A549 (cell line): ENCODE measurements around the gene CASP7.

ENCODE experiments used
- CTCF ChIP-seq: fragments of >200 bp; sonication (Bioruptor Twin); formaldehyde crosslinking; IDR thresholded peaks from 3 replicates; pipeline ENCODE4 v1.5.1; 2016
- EP300 ChIP-seq, 2 experiments: fragments of >200 bp; sonication (Bioruptor Twin); formaldehyde crosslinking; IDR thresholded peaks; 2 replicates in 1 of 2; 3 replicates in 1 of 2; pipeline ENCODE4 v1.6.1; 2016 to 2017

GRCh38 chr10:113739031-113739430 is 59.3 kb downstream of the CASP7 start:
- TF ChIP-seq CTCF, result no peak
- TF ChIP-seq EP300 (IDR thresholded peaks at IDR 0.05), result no peak
